ENCODE measurements around the gene ZNF536. TPM values are rescaled to one million over a fixed set of nuclear protein-coding genes. Genes with fewer than 3 reads are reported as not detected.
"Not testable (repeated sequence)": the region's sequence is repeated elsewhere in the genome, so short reads cannot be mapped to it uniquely, and the experiment has no call there.

ZNF536 gene
- total RNA-seq, 1 experiment from 2014 or later: not detected

- ChIA-PET POLR2A (no interaction called here), CTCF (no interaction called here)
- H3K27me3 ChIP-seq (replicated peaks; ENCODE audit: control insufficient read depth, insufficient read depth, low read length): no peaks in the 10 kb centered on the region
- intact Hi-C loops (cut with micrococcal nuclease; ENCODE audit: unreplicated experiment): no loop called here
- H3K4me1 ChIP-seq: no peaks in the 10 kb centered on the region
- Mint-ChIP-seq H3K4me1 (ENCODE audit: low read depth, unreplicated experiment) (no peaks in the 10 kb centered on the region), H3K27ac (ENCODE audit: unreplicated experiment) (no peak overlapping the region), H3K36me3 (ENCODE audit: insufficient read depth, unreplicated experiment) (no peaks in the 10 kb centered on the region), H3K9me3 (ENCODE audit: unreplicated experiment) (no peaks in the 10 kb centered on the region), H3K4me3 (ENCODE audit: unreplicated experiment) (no peak overlapping the region), H3K27me3 (ENCODE audit: insufficient read depth, unreplicated experiment) (no peaks in the 10 kb centered on the region)
- H3K36me3 ChIP-seq (ENCODE audit: control insufficient read depth, insufficient read depth, low read length): no peaks in the 10 kb centered on the region
- no TSS peak for BruUV-seq (replicated peaks)
- H3K9me3 ChIP-seq: no peaks in the 10 kb centered on the region
- no peak for DNase-seq
- no peak for TF ChIP-seq CTCF (IDR thresholded peaks at IDR 0.05; ENCODE audit: insufficient read depth in 1 of 2, low read depth in 1 of 2, low read length in 1 of 2, severe bottlenecking in 1 of 2, unreplicated experiment in 1 of 2)
- no peak overlapping the region for H3K4me3 ChIP-seq (ENCODE audit: low read depth, low read length)
Measured at GRCh38 chr19:30345686-30346085, 26.5 kb upstream of the ZNF536 start.

DNA sequence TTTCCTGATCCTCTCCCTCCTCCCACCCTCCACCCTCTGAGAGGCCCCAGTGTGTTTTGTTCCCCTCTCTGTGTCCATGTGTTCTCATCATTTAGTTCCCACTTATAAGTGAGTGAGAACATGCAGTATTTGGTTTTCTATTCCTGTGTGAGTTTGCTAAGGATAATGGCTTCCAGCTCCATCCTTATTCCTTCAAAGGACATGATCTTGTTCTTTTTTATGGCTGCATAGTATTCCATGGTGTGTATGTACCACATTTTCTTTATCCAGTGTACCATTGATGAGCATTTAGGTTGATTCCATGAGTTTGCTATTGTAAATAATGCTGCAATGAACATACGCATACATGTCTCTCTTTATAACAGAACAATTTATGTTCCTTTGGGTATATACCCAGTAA lies 25.7 kb upstream of the ZNF536 start:
- H3K36me3 Mint-ChIP-seq (ENCODE audit: insufficient read depth, unreplicated experiment); H3K27ac Mint-ChIP-seq (ENCODE audit: unreplicated experiment); H3K4me3 ChIP-seq (ENCODE audit: low read depth, low read length); H3K4me3 Mint-ChIP-seq (ENCODE audit: unreplicated experiment); H3K27me3 ChIP-seq (replicated peaks; ENCODE audit: control insufficient read depth, insufficient read depth, low read length); H3K36me3 ChIP-seq (ENCODE audit: control insufficient read depth, insufficient read depth, low read length); POLR2A ChIA-PET; BruUV-seq (replicated peaks); H3K9me3 Mint-ChIP-seq (ENCODE audit: unreplicated experiment); H3K4me1 Mint-ChIP-seq (ENCODE audit: low read depth, unreplicated experiment); CTCF ChIA-PET; H3K27me3 Mint-ChIP-seq (ENCODE audit: insufficient read depth, unreplicated experiment); H3K9me3 ChIP-seq; DNase-seq; intact Hi-C loops (cut with micrococcal nuclease; ENCODE audit: unreplicated experiment); H3K4me1 ChIP-seq: not testable (repeated sequence)

GRCh38 chr19:30349131-30349730 lies 23.0 kb upstream of the ZNF536 start:
- no peak for TF ChIP-seq CTCF (IDR thresholded peaks at IDR 0.05; ENCODE audit: insufficient read depth in 1 of 2, low read depth in 1 of 2, low read length in 1 of 2, severe bottlenecking in 1 of 2, unreplicated experiment in 1 of 2)
- no peaks in the 10 kb centered on the region for H3K27me3 Mint-ChIP-seq (ENCODE audit: insufficient read depth, unreplicated experiment)
- H3K36me3 ChIP-seq (ENCODE audit: control insufficient read depth, insufficient read depth, low read length): no peaks in the 10 kb centered on the region
- no peak overlapping the region for H3K27ac Mint-ChIP-seq (ENCODE audit: unreplicated experiment)
- no peaks in the 10 kb centered on the region for H3K36me3 Mint-ChIP-seq (ENCODE audit: insufficient read depth, unreplicated experiment)
- POLR2A ChIA-PET: no interaction called here
- CTCF ChIA-PET: no interaction called here
- no peaks in the 10 kb centered on the region for H3K27me3 ChIP-seq (replicated peaks; ENCODE audit: control insufficient read depth, insufficient read depth, low read length)
- no peaks in the 10 kb centered on the region for H3K4me1 ChIP-seq
- H3K4me1 Mint-ChIP-seq (ENCODE audit: low read depth, unreplicated experiment): no peaks in the 10 kb centered on the region
- no TSS peak for BruUV-seq (replicated peaks)
- no peaks in the 10 kb centered on the region for H3K9me3 ChIP-seq
- intact Hi-C loops (cut with micrococcal nuclease; ENCODE audit: unreplicated experiment): no loop called here
- no peaks in the 10 kb centered on the region for H3K9me3 Mint-ChIP-seq (ENCODE audit: unreplicated experiment)
- no peak for DNase-seq
- H3K4me3 Mint-ChIP-seq (ENCODE audit: unreplicated experiment): no peak overlapping the region
- H3K4me3 ChIP-seq (ENCODE audit: low read depth, low read length): no peak overlapping the region
